NCI-H1417 (cell line): ENCODE measurements around the gene GTF2F2.

Experiments
- DNase-seq, 3 experiments: peaks; one replicate each; lab custom pipeline; 2025; lab: John Stamatoyannopoulos, UW

Gene GTF2F2, protein sequence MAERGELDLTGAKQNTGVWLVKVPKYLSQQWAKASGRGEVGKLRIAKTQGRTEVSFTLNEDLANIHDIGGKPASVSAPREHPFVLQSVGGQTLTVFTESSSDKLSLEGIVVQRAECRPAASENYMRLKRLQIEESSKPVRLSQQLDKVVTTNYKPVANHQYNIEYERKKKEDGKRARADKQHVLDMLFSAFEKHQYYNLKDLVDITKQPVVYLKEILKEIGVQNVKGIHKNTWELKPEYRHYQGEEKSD

GRCh38 chr13:45119991-45120864 lies at the start of gene GTF2F2:
Gene GTF2F2, plus strand, starts transcription at chr13:45120510. Its CDS starts 146 bp downstream, at chr13:45120656.
- DNase-seq: peak; percentile 84 to 90 (median 89)

GRCh38 chr13:45073809-45074208 lies 46.5 kb upstream of the GTF2F2 start:
- DNase-seq: no peak

DNA sequence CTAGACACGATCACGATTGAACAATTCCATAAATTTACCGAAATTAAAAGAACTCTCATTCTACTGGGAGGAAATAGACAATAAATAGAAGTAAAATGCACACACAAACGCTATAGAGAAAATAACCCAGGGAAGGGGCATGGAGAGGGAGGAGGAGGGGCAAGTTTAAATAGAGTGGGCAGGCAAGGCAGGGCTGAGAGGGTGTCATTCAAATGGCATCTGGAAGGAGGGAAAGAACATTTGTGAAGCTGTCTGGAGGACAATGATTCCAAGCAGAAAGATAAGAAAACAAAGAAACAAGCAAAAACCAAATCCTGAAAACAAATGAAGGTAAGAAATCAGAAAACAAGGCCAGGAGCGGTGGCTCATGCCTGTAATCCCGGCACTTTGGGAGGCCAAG lies 45.6 kb upstream of the GTF2F2 start:
- no peak for DNase-seq

DNA sequence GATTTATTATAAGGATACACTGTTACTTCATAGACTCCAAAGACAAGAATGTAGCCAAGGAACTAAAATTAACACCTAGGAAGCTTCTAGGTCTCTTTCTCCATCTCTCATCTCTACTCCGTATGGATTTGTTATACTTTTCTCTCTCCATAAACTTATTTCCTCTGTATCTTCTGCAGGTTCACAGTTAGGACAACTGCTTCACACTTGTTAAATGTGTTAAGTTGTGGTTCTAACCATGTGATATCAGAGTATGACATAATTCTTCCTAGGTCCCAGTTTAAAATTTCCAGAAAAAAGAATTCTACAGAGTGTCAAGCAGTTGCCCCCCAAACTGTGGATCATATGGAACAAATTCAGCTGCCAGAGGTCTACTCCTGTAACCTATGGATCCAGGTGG lies 42.3 kb upstream of the GTF2F2 start:
- no peak for DNase-seq

DNA sequence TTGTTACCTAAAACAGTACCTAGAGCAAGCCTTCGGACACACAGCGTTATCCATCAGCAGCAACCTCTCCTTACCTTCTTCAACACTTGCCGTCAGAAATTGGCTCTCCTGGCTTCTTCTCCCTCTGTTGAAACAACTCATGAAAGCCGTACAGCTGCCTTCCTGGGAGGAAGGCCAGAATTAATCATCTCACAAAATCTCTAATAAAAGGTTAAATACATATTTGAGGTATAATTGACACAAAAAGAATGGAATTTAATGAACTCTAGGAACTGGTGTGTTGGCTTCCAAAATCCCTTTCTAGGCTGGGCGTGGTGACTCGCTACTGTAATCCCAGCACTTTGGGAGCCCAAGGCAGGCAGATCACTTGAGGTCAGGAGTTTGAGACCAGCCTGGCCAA lies 37.3 kb upstream of the GTF2F2 start:
- DNase-seq: no peak

- DNase-seq: no peak
Measured at GRCh38 chr13:45084515-45084914, 35.8 kb upstream of the GTF2F2 start.

- DNase-seq: no peak
Measured at GRCh38 chr13:45086484-45086883, 33.8 kb upstream of the GTF2F2 start.

DNA sequence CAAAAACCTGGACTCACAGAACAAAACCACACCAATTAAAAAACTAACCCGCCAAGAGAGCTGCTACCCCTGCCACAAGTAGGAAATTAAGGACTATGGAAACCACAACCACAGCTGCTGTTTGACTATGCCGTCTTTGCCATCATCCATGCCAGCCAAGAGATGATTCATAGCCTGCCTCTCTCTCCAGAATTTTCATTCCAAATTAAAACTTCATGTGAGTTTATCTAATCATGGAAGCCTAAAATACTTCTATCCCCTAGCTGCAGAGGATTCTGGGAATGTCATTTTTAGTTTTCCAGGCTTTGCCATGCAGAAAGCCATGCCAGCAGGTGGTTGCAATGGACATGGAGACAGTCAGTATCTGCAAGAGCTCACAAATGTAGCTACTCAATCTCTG lies 27.6 kb upstream of the GTF2F2 start:
- no peak for DNase-seq

DNA sequence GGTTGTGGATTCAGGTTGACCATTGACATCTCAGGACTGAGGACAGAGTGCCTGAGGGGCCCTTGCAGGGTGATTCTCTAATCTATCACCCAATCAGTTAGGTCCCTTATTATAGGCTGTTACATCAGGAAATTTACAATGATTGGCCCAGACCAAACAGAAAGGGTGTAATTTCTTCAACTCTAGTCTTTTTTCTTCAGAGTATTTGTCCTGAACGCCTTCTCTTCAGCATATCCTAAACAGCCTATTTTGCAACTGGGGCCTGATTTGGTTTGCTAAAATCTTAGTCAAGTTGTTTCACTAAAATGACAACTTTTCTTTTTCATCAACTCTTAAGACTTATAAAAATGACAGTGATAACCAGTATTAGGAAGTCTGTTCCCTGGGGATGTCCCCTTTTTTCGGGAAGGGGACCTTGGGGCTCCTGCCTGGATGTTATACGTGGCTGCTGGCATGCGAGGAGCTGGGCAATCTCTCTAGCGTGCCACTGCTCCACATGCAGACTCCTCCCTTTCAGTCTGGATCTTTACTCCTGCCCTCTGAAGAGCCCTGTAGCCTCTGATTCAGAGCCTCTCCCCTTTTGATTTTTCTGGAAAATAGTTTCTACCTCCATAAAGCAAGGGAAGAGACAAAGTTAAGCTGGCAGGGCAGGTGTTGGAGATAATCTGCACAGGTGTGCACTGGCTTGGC lies 19.6 kb upstream of the GTF2F2 start:
- no peak for DNase-seq

DNA sequence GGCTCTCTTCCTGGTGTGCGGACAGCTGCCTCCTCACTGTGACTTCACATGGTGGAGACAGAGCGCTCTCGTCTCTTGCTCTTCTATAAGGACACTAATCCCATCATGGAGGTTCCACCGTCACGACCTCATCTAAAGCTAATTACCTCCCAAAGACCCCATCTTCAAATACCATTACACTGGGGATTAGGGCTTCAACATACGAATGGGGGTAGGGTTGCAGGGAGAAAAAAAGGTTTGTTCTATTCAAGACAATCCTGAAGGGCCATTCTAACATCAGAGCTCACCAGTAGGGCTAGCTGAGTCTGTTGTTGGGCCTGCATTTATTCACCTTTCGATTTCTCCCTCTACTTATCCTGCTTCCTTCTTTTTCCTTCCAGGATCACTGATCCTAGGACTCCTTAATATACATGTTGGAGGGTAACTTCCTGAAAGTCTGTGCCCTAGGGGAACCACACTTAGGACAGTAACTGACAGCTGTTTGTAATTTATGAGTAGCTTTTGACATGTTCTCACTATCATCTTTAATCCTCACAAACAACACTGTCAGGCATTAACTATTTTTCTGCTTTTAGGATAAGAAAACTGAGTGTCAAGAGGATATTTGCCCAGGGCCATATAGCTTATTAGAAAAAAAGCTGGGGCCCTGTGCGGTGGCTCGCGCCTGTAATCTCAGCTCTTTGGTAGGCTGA lies 18.8 kb upstream of the GTF2F2 start:
- no peak for DNase-seq

DNA sequence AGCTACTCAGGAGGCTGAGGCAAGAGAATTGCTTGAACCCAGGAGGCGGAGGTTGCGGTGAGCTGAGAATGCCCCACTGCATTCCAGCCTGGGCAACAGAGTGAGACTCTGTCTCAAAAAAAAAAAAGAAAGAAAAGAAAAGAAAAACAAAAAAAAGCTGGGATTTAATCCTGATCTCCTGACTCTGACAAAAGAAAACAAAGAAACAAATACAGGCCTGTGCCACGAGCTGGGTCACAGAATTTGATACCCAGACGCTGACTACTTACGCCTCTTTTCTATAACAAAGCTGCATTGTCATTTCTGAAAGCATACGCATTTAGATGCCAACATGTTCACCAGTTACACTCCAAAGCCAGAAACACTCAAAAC lies 18.2 kb upstream of the GTF2F2 start:
- no peak for DNase-seq

GRCh38 chr13:45103449-45103848 lies 16.9 kb upstream of the GTF2F2 start:
- DNase-seq: peak in 2 of 3 experiments; percentile 43 to 50

GRCh38 chr13:45104261-45104660 lies 16.0 kb upstream of the GTF2F2 start:
- peak in 1 of 3 experiments; percentile 36 for DNase-seq

DNA sequence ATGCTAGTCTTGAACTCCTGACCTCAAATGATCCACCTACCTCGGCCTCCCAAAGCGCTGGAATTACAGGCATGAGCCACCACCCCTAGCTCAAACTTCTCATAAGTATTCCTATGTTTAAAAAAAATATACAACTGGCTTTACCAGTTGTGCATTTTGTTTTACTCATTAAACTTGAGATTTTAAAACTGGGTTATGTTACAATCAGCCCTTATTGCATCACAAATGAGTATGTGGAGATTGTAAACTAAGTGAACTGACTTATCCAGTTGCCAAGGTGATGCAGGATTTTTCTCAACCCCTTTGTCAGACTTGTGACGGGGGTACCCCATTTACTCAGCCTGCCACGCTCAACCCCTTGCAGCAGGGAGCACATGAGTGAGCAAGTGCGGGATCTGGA lies 14.4 kb upstream of the GTF2F2 start:
- DNase-seq: no peak

DNA sequence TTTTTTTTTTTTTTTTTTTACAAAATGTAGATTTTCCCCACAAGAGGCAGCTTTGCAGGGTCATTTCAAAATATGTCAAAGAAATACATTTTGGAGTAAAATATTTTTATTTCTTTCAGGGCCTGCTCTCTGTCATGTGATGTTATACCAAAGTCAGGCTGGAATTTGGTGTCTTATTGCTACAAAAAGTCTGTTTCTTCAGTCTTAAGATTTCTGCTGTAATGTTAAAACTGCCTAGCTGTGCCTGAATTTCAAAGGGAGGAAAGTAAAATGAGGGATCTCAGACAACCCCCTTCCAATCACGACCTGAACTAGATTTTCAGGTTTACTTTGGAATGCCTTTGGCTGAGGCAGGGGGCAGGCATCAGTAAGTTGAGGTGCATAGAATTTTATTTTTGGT lies 12.8 kb upstream of the GTF2F2 start:
- DNase-seq: no peak

GRCh38 chr13:45108716-45109101 lies 11.6 kb upstream of the GTF2F2 start:
- no peak for DNase-seq

GRCh38 chr13:45109102-45109720 lies 11.1 kb upstream of the GTF2F2 start:
- DNase-seq: no peak

DNA sequence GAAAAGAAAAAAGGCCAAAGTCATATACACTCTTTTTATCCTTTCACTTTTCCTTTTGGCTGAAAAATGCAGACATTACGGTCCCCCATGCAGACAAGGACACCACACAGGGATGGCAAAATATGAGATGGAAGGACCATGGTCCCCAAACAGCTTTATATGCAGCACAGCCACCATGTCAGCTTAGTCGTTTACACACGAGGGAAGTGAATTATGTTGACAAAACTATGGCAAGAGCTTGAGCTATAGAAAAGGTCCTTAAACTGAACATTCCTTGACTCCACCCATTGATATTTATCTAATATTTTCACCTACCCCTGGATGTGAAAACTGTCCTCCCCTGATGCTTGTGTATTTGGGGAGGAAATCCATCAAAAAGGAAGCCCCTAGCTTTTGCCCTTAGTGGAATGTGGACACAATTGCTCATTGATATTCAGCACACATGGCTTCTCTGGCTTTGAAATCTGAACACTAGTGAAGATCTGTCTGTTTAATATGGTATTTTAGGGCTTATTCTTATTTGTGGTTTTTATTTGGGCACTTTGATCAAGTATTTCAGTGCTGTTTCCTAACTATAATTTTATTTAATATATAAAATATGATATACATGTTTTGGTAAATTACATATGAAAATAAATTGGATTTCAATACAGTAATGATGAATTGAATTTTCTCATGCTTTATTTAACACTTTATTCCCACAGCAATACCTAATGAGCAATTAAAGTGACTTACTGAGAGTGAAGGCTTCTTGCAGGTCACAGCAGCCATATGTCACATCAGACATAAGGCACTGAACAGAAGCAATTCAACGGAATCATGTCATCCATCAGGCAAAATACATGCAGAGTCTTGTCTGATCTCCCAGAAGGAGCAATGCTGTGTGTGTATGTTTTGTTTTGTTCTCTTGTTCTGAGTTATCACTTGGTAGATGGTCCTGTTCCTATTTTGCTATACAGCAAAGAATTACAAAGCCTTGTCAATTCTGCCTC lies 6.8 kb upstream of the GTF2F2 start:
- no peak for DNase-seq

DNA sequence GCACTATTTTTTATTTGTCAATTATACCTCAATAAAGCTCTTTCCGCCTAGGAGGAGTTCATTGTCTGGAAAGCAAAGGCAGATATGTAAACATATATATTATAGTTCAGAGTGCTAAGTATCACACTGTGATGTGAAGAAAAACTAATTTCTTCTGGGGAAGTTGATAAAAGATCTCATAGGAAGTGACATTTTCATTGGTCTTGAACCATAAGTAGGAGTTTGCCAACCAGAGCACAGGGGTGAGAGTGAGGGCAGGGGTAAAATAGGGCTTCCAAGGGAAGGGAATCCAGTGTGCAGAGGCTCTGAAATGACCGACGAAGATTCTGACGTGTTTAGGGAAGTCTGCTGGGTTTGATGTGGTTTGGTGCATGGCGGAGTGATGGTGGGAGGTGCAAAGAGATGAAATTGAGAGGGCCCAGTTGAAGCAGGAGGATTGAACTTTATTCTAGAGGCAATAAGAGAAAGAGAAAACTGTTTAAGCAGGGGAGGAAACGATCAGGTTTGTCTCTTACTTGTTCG lies 780 bp upstream of the GTF2F2 start:
- DNase-seq: peak in 2 of 3 experiments; percentile 32 to 65
